OCI-LY3 (cell line): ENCODE results near the gene PCBD2.

Experiments used
- H2AFZ ChIP-seq: fragments of 200-600, 300-600 bp; shearing (Covaris generic); 2 replicates; pipeline ENCODE4 v1.6.0; 2014; ENCODE audit warnings: antibody characterized with exemption, low read depth, low read length
- H3K27ac ChIP-seq: fragments of 200-600, 300-600 bp; sonication (generic); 2 replicates; pipeline ENCODE4 v1.5.1; 2014; ENCODE audit warnings: mild to moderate bottlenecking, low read length, moderate library complexity, mixed read lengths
- H3K27me3 ChIP-seq: fragments of 200-600, 300-600 bp; sonication (generic); 2 replicates; pipeline ENCODE4 v1.6.1; 2014; ENCODE audit warnings: low read depth, low read length, mixed read lengths
- H3K36me3 ChIP-seq: fragments of 200-600, 300-600 bp; sonication (generic); replicated peaks from 2 replicates; pipeline ENCODE3; 2014; ENCODE audit warnings: low read depth, low read length, mixed read lengths
- H3K4me1 ChIP-seq: fragments of 300-600, 200-600 bp; sonication (generic); 2 replicates; pipeline ENCODE4 v1.6.1; 2014; ENCODE audit warnings: low read length, mixed read lengths
- H3K4me2 ChIP-seq: fragments of 200-600, 300-600 bp; sonication (generic); 2 replicates; pipeline ENCODE4 v1.6.1; 2014; ENCODE audit warnings: low read length, mixed read lengths
- H3K4me3 ChIP-seq: fragments of 300-600, 200-600 bp; sonication (generic); 2 replicates; pipeline ENCODE4 v1.5.1; 2014; ENCODE audit warnings: antibody characterized with exemption, mild to moderate bottlenecking, low read length, moderate library complexity
- H3K79me2 ChIP-seq: fragments of 300-600, 200-600 bp; shearing (Covaris generic); 2 replicates; pipeline ENCODE4 v1.6.1; 2014; ENCODE audit warnings: mild to moderate bottlenecking, low read length, mixed read lengths
- H3K9ac ChIP-seq: fragments of 300-600, 200-600 bp; shearing (Covaris generic); 2 replicates; pipeline ENCODE4 v1.6.0; 2014; ENCODE audit warnings: mild to moderate bottlenecking, low read length, moderate library complexity
- H3K9me3 ChIP-seq: fragments of 200-600, 300-600 bp; shearing (Covaris generic); 2 replicates; pipeline ENCODE4 v1.6.1; 2014; ENCODE audit warnings: low read length, mixed read lengths; ENCODE audit not compliant: insufficient read depth
- H4K20me1 ChIP-seq: fragments of 200-600, 300-600 bp; sonication (generic); 2 replicates; pipeline ENCODE4 v1.6.1; 2016; ENCODE audit warnings: low read length, mixed read lengths; ENCODE audit not compliant: insufficient read depth
- EZH2phosphoT487 ChIP-seq: fragments of 200-600 bp; shearing (Covaris generic); IDR thresholded peaks from 2 replicates; pipeline ENCODE4 v1.6.1; 2018; ENCODE audit warnings: antibody characterized with exemption, mixed run types, low read depth
- TF ChIP-seq, protein P1 (sequence below): fragments of 200-600, 300-600 bp; sonication (generic); IDR thresholded peaks from 2 replicates; pipeline ENCODE4 v1.5.1; 2014; ENCODE audit warnings: antibody characterized with exemption, low read length, low read depth

Gene PCBD2

DNA sequence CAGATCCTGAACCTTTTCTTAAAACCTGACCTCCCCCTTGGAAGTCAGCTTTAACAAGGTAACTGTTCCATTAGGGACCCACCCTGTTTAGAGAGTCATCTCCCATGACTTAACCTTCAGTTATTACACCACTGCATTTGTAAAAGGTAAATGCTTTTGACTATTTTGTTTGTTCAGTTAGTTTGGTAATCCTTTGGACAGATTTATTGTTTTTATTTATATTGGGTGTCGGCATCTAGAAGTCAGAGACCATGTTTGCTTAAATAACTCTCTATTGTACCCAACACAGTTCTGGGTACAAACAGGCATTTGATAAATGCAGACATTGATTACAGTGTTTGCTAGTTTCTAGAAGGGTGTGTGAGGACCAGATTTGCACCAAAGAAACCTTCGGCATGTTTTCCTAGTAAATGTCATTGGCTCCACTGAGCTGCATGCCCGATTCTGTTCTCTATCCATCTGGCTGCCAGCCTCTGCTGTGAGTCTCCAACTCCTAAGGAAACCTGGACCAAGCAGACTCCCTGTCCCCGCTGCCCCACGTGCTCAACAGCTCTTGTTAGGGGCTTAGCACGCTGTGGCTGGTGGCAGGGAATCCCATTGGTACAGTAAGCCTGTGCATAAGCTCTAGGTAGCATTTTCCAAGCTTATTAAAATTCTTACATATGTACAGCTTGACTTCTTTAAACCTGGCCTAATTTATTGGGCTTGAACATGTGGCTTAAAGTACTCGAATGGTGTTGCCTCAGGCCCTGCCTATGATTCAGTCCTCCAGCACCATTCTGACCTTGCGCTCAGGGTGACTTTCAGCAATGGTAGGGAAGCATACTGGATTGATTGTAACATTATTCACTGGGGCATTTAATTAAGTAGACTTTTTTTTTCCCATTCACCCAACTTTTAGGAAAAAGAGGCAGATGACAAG lies 6.6 kb downstream of the PCBD2 start:
- no peak overlapping the region for H3K27ac ChIP-seq
- H2AFZ ChIP-seq, result no peak overlapping the region
- H3K4me3 ChIP-seq, result no peak overlapping the region
- peaks cover 5% of the 10 kb centered on the region for H3K79me2 ChIP-seq
- H3K9me3 ChIP-seq, result no peaks in the 10 kb centered on the region
- no peaks in the 10 kb centered on the region for H3K27me3 ChIP-seq
- peaks cover 3% of the 10 kb centered on the region for H3K36me3 ChIP-seq
- H3K4me1 ChIP-seq, result peaks cover 3% of the 10 kb centered on the region
- no peaks in the 10 kb centered on the region for H4K20me1 ChIP-seq
- no peak overlapping the region for H3K9ac ChIP-seq
- TF ChIP-seq, protein P1, sequence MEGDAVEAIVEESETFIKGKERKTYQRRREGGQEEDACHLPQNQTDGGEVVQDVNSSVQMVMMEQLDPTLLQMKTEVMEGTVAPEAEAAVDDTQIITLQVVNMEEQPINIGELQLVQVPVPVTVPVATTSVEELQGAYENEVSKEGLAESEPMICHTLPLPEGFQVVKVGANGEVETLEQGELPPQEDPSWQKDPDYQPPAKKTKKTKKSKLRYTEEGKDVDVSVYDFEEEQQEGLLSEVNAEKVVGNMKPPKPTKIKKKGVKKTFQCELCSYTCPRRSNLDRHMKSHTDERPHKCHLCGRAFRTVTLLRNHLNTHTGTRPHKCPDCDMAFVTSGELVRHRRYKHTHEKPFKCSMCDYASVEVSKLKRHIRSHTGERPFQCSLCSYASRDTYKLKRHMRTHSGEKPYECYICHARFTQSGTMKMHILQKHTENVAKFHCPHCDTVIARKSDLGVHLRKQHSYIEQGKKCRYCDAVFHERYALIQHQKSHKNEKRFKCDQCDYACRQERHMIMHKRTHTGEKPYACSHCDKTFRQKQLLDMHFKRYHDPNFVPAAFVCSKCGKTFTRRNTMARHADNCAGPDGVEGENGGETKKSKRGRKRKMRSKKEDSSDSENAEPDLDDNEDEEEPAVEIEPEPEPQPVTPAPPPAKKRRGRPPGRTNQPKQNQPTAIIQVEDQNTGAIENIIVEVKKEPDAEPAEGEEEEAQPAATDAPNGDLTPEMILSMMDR, result no peak
- no peak for TF ChIP-seq EZH2phosphoT487
- no peak overlapping the region for H3K4me2 ChIP-seq

DNA sequence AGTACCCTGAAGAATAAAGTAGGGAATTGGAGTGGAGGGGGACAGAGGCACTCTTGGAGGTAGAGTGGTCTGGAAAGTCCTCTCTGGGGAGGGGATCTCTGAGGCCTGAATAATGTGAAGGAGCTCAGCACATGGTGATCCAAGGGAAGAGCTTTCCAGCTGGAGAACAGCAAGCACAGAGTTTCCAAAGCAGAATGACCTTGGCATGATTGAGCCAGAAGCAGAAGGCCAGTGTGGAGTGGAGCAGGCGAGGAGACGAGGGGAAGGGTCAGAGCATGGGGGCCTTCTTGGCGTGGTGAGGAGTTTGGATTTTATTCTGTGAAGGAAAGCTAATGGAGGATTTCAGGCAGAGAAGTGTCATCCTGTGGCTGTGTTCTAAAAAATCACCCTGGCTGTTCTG lies 8.3 kb downstream of the PCBD2 start:
- no peaks in the 10 kb centered on the region for H3K4me1 ChIP-seq
- no peak overlapping the region for H3K27ac ChIP-seq
- H3K27me3 ChIP-seq, result no peaks in the 10 kb centered on the region
- H3K36me3 ChIP-seq, result no peaks in the 10 kb centered on the region
- no peak overlapping the region for H3K4me3 ChIP-seq
- H3K79me2 ChIP-seq, result no peaks in the 10 kb centered on the region
- TF ChIP-seq, protein P1, result no peak
- TF ChIP-seq EZH2phosphoT487, result no peak
- no peaks in the 10 kb centered on the region for H3K9me3 ChIP-seq
- H3K4me2 ChIP-seq, result no peak overlapping the region
- no peak overlapping the region for H3K9ac ChIP-seq
- H4K20me1 ChIP-seq, result no peaks in the 10 kb centered on the region
- no peak overlapping the region for H2AFZ ChIP-seq

DNA sequence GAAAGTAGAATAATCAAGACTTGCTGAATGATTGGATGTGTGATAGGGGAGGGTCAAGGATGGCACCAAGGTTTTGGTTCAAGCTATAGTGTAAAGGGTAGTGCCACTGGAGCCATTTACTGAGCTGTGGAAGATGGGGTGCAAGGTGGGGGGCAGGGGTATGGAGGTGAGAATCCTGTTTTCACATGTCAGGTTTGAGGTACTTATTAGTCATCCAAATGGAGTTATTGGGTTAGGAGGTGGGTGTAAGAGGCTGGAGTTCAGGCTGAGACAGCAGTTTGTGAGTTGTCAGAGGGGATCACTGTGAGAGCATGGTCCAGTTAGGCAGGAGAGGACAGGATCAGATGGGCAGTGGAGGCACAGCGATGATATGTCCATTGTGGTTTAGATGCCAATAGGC lies 8.9 kb downstream of the PCBD2 start:
- Histone ChIP-seq H3K79me2 (no peaks in the 10 kb centered on the region), H3K36me3 (no peaks in the 10 kb centered on the region), H3K4me1 (no peaks in the 10 kb centered on the region), H3K9ac (no peak overlapping the region), H3K27ac (no peak overlapping the region), H3K4me3 (no peak overlapping the region), H3K4me2 (no peak overlapping the region), H2AFZ (no peak overlapping the region), H4K20me1 (no peaks in the 10 kb centered on the region), H3K9me3 (no peaks in the 10 kb centered on the region), H3K27me3 (no peaks in the 10 kb centered on the region)
- TF ChIP-seq, protein P1, result no peak
- no peak for TF ChIP-seq EZH2phosphoT487

DNA sequence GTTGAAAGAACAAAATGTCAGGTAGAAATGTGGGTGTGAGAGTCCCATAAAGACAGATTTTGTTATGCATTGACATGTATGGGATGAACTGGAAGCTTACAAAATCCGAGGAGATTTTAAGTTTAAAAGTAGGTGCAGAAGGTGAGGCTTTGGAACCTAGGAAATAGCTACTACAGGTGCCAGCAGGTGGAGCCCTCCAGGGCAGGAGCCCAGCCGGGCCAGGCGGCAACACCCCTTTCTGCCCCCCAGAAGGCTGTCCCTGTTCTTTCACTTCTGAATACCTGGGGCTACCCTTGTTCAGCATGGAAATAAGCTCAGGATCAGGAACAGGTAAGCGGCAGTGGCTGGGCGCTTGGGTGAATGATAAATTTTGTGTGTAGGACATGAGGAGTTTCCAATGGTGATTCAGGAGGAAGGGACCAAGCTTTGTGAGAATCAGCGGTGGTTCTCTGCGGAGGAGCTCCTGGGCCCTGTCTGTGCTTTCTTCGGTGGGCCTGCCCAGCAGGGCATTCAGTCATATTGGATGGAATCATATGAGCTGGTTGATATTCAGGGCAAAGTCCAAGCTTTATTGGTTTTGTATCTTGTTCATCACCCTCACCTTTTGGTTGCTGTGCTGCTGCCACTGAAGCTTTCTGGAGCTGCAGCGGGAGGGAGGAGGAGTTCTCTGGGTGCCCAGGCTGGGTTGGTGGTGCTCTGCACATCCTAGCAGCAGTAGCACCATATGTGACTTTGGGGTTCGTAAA lies 12.3 kb downstream of the PCBD2 start:
- no peaks in the 10 kb centered on the region for H3K79me2 ChIP-seq
- H3K36me3 ChIP-seq, result peaks cover 4% of the 10 kb centered on the region
- H3K4me1 ChIP-seq, result no peaks in the 10 kb centered on the region
- no peaks in the 10 kb centered on the region for H3K9me3 ChIP-seq
- H4K20me1 ChIP-seq, result no peaks in the 10 kb centered on the region
- H3K4me2 ChIP-seq, result no peak overlapping the region
- TF ChIP-seq, protein P1, result peak; percentile 47
- no peak for TF ChIP-seq EZH2phosphoT487
- H3K27ac ChIP-seq, result no peak overlapping the region
- H3K4me3 ChIP-seq, result no peak overlapping the region
- H2AFZ ChIP-seq, result no peak overlapping the region
- H3K27me3 ChIP-seq, result no peaks in the 10 kb centered on the region
- no peak overlapping the region for H3K9ac ChIP-seq
